DND-41 (cell line): ENCODE data around the gene ITPRIPL2.

ENCODE experiments used
- EZH2 ChIP-seq: IDR thresholded peaks from 3 replicates; pipeline ENCODE4 v1.6.1; 2012; ENCODE audit warnings: borderline replicate concordance, low read depth, mild to moderate bottlenecking, moderate library complexity, low read length, inconsistent platforms; ENCODE audit not compliant: severe bottlenecking
- TF ChIP-seq, protein P1 (sequence below): IDR thresholded peaks from 2 replicates; pipeline ENCODE4 v1.5.1; 2012; ENCODE audit warnings: borderline replicate concordance, low read length, moderate library complexity, mild to moderate bottlenecking; ENCODE audit not compliant: poor library complexity, severe bottlenecking; ENCODE audit errors: extremely low read depth

DNA sequence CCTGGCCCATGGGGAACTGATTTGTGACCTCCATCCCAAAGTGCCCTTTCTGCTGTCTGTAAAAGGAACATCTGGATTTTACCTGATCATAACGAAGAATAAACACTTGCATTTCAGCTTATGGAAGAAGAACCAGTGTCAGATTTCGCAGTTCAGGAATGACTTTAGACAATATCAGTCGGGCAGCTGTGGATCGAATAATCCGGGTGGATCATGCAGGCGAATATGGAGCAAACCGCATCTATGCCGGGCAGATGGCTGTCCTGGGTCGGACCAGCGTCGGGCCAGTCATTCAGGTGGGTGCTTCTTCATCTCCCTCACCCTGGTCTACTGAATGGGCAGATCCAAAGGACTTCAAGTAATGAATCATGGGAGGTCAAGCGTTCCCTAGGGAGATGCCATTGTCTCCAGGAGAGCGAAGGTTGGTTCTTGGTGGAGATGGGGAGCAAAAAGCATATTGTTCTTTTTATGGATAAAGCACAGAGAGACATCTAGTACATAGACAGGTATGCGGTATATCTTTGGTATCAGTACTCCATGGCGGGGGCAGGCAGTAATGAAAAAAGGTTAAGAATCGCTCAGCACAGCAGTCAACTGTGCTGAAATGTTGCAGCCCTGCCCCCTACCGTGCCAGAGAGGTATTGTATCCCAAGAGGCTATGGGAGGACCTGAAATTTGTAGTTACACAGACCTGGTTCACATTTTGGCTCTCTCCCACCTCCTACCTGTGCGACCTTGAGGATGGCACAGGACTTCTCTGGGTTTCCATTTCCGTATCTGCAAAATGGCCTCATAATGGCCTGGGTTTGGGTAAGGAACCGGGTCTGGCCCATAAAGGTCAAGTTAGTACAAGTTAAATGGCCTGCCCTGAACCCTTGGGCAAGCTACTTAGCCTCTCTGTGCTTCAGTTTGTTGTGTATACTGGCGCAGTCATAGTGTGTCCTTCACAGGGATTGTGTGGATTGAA, 41.7 kb upstream of the ITPRIPL2 start:
- TF ChIP-seq, protein P1, sequence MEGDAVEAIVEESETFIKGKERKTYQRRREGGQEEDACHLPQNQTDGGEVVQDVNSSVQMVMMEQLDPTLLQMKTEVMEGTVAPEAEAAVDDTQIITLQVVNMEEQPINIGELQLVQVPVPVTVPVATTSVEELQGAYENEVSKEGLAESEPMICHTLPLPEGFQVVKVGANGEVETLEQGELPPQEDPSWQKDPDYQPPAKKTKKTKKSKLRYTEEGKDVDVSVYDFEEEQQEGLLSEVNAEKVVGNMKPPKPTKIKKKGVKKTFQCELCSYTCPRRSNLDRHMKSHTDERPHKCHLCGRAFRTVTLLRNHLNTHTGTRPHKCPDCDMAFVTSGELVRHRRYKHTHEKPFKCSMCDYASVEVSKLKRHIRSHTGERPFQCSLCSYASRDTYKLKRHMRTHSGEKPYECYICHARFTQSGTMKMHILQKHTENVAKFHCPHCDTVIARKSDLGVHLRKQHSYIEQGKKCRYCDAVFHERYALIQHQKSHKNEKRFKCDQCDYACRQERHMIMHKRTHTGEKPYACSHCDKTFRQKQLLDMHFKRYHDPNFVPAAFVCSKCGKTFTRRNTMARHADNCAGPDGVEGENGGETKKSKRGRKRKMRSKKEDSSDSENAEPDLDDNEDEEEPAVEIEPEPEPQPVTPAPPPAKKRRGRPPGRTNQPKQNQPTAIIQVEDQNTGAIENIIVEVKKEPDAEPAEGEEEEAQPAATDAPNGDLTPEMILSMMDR, result peak; percentile 76
- no peak for TF ChIP-seq EZH2
